HG03159 (cell line): ENCODE data around the gene KLK1.
"Not testable (repeated sequence)": the region's sequence is repeated elsewhere in the genome, so short reads cannot be mapped to it uniquely, and the experiment has no call there.

Experiments used
- ATAC-seq: cut with Tn5 transposase; IDR thresholded peaks from one replicate; pipeline ENCODE4 v1.9.1; 2021; ENCODE audit warnings: mild to moderate bottlenecking, moderate library complexity; ENCODE audit not compliant: unreplicated experiment

KLK1 gene

DNA sequence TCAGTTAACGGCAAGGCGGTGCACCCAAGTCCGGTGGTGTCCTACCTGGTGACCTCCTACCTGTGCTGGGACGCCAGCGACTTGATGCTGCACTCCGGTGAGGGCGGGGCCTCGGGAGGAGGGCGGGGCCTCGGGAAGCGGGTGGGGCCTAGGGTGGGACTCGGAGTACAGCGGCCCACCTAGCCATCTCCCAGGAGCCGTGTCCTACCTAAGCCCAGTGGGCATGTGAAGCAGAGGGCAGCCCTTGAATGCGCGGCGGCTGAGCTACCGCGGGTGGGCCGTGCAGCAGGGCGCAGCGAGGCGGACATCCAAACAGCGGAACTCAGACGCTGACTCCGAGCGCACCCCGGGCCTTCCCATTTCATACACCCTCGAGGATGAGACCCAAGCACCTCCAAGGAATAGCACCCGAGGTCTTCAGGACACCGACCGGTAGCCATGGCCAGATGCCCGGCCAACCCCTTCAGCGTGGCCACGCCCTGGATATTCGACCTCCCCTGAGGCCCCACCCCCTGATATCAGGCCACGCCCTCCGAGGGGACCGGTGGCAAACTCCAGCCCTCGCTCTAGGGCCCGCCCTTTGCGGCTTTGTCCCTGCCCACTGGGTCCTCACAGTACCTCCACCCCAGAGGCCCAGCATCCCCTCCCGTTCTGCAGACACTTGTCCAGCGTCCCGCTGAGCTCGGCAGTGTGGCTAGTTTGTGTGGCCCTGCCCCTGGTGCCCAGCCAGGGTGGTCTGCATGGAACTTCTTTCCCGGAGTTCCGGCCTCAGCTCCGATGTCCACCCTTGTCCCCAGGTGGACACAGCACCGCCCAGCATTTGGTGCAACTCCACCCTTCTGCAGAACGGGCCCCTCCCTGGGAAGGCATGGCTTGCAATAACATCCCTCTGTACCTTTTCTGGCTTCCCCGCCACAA is 5.4 kb downstream of the KLK1 start:
- ATAC-seq, result peak; percentile 48

- no peak for ATAC-seq
Measured at GRCh38 chr19:50815439-50815838, 8.1 kb downstream of the KLK1 start.

- ATAC-seq, result no peak
Measured at GRCh38 chr19:50814883-50815282, 8.7 kb downstream of the KLK1 start.

DNA sequence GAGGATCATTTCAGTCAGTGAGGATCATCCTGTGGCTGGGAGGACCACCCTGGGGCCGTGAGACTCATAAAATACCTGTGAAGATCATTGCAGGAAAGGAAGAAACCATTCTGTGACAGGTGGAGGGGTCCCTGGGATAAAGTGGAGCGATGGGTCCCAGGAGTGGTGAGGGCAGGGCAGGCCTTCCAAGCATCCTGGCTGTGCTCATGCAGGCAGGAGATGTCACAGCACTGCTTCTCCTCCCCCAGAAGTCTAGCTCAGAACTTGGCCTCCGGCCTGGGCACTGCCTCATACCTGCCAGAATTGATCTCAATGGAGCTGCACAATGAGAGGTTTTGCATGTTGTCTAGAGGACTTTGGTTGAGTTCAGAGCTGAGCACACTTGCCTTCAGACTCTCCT is 11.1 kb downstream of the KLK1 start:
- no peak for ATAC-seq

DNA sequence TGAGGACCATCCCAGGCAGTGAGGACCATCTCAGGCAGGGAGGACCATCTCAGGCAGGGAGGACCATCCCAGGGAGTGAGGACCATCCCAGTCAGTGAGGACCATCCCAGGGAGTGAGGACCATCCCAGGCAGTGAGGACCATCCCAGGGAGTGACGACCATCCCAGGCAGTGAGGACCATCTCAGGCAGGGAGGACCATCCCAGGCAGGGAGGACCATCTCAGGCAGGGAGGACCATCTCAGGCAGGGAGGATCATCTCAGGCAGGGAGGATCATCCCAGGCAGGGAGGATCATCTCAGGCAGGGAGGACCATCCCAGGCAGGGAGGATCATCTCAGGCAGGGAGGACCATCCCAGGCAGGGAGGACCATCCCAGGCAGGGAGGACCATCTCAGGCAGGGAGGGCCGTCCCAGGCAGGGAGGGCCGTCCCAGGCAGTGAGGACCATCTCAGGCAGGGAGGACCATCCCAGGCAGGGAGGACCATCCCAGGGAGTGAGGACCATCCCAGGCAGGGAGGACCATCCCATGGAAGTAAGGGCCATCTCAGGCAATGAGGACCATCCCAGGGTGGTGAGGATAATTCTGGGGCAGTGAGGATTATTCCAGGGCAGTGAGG is 11.9 kb downstream of the KLK1 start:
- ATAC-seq, result not testable (repeated sequence)

DNA sequence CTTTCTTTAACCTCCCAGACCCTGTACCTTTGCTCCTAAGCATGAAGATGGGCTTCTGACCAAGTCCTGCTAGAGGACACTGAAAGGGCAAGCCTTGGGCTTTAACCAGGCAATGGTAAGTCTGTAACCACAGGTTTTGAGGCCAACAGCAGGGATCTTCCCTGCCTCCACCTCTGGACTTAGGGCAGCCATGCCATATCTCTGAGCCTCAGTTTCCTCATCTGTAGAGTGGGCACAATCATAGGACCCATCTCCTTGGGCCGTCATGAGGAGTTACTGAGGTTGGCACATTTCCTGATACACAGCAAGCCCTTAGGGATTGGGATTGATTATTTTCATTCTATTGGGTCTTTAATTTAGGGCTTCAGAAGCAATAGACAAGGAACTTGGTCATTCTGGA is 14.7 kb downstream of the KLK1 start:
- no peak for ATAC-seq

DNA sequence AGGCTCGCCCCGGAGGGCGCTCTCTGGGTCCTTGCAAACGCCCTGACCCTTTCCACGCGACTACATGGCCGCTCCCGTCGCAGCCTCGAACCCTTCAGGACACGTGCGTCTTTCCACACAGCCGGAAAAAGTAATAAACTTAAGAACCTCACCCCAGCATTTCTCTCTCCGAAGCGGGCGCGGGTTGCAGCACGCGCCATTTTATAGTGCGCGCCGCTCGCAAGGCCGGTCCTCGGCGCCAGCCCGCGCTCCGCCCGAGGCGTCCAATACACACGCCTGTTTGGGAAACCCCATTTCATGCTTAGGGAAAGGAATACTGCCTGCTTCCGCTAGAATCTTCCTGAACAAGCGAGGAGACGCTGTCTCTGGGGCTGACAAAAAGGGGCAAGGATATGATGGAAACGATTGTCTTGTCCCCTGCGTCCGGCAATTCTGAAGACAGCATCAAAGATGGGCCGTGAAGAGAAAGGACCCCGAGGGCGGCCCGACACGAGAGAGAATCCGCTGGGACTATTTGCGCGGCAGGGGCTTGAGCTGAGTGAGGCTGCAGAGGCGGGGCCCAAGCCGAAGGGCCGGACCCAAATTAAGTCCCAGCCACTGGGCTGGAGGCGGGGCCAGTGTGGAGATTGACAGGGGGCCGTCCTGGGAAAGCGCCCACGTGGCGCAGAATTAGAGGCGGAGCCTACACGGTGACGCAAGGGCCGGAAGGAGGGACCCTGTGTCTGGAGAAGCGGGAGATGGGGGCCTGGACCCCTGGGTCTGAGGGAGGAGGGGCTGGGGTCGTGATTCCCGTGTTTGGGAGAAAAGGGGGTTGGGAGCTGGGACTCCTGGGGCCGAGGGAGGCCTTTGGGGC is 18.9 kb downstream of the KLK1 start:
- peak; percentile 88 for ATAC-seq

GRCh38 chr19:50803633-50804419 is 19.8 kb downstream of the KLK1 start:
- no peak for ATAC-seq

DNA sequence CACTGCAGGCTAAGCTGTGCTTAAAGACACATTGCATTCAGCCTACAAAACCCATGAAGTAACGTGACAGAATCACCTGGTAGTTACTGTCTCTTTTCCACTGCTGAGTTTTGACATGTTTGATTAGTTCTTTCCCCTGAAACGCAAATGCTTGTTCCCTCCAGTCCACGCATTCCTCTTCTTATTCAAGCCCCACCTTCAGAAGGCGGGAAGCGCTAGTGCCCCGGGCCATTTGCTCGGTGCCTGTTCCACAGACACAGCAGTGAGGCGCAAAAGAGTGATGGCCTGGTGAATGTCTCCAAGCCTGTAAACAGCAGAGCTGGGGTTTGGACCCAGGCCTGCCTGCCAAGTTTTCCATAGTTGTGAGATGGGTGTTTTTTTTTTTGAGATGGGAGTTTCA is 22.5 kb downstream of the KLK1 start:
- ATAC-seq, result no peak

GRCh38 chr19:50799547-50799851 is 24.1 kb downstream of the KLK1 start:
- no peak for ATAC-seq

DNA sequence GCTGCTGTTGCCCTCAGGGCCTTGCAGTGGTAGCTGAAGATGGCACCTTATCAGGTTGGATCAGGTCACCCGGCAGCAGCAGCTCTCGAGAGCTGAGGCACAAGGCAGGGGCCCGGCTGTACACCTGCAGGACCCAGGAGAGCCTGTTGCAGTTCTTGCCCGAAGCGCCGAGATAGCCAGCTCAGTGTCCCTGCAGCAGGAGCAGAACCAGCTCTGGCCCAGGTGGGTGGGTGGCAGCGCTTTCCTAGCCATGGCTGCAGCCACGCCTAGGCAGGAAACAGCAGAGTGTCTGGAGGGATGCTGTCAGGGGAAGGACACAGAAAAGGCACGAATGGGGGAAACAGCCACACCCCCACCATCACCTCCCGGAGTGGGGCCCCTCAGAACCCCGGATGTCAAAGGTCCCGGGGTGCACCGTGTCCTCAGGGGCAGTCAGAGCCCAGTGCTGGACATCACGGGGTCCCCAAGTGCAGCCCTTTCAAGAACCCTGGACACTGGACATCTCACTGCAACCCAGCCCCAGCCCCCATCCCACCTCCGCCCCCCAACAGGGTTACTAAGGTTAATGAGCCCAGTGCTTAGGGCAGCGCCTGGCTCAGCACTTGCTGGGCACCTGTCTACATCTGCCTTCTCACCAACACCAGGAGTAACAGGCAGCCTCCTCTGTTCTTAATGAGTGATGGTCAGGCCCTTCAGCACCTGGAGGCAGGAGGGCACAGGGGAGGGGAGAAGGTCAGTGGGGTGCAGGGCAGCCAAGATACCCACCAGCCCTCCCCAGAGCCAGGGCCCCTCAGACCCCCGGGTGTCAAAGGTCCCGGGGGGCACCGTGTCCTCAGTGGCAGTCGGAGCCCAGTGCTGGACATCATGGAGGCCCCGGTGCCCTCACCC is 24.7 kb downstream of the KLK1 start:
- ATAC-seq, result no peak

DNA sequence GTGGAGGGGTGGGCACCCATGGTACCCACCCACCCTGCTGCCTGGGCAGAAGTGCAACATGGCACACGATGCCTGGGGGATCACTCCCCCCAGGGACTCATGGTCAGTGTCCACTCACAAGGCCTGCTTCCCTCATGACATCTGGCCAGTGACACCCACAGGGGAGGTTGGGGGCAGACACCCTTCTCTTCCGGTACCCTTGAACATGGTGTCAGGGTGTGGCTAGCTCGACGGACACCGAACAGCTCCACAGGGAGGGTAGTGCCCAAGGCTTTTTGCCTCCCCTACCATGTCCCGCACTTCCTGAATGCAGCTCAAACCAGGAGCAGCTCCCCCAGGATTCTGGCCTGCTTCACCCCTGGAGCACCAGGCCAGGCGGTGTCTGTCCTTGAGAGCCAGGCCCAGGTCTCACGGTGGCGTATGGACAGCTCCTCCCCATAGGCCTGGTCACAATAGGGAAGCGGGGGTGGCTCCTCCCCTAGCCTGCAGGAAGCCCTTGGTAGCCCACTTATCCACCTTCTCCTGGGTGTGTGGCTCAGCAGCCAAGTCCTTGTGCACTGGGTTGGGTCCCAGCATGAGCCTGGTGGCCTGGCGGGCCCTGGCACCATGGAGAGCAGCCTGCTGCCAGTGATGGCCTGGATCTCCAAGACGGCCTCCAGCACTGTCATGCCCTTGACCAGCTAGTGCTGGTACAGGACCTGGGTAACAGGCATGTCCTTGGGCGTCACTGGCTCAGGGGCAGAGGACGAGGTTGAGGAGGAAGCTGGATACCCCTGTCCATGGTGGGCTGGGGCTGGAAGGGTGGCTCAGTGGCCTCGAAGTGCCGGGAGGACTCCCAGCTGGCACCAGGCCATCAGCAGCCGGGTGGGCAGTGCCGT is 25.6 kb downstream of the KLK1 start:
- ATAC-seq, result no peak

DNA sequence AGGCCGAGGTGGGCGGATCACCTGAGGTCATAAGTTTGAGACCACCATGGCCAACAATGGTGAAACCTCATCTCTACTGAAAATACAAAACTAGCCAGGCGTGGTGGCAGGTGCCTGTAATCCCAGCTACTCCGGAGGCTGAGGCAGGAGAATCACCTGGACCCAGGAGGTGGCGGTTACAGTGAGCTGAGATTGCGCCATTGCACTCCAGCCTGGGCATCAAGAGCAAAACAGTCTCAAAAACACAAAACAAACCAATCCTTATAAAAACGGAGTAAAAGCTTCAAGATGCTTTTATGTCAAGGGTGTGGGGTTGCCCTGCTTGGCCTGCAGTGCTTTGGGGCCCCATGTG is 26.2 kb downstream of the KLK1 start:
- ATAC-seq, result no peak

GRCh38 chr19:50796634-50797428 is 26.8 kb downstream of the KLK1 start:
- ATAC-seq, result no peak

DNA sequence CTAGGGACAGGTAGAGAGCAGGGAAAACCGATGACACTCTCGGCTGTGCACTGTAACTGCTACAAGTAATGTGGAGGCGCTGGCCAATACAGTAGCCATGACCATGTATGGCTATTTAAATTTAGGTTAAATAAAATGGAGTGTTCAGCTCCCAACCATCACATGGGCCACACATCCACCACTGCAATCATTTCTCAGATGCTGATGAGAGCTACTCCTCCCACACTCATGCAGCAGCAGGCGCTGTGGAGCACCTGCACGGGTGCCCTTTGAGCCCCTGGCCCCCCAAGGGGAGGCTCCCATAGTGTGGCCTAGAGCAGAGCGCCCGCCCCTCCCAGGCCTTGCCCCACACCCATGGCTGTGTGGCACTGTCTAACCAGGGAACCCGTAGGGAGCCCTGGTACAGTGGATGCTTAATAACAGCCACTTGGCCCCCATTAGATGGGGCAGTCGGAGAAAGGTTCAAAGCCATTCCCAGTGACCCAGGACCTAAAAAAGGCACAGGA is 27.4 kb downstream of the KLK1 start:
- no peak for ATAC-seq

DNA sequence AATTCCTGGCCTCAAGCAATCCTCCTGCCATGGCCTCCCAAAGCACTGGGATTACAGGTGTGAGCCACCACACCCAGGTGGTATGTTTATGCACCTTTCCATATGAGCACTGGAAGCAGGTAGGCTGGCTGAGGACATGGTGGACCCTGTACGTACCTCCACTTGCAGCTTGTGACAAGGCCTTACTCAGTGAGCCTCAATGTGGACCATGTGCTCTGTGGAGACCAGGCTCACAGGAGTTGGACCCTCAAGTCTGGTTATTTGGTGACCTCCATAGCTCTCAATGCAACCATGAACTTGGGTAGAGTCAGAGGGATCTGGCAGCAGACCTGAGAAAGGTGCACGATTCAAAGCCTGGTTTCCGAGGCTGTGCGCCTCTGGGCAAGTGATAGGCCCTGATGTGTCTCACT is 27.9 kb downstream of the KLK1 start:
- ATAC-seq, result no peak

GRCh38 chr19:50794876-50795663 is 28.5 kb downstream of the KLK1 start:
- ATAC-seq, result no peak
